Lung (tissue), 12 donors: ENCODE results near the gene DOCK2. TPM values are rescaled to one million over a fixed set of nuclear protein-coding genes. Genes with fewer than 3 reads are reported as not detected.

Experiments used
- ATAC-seq: fragments of 200-7000 bp; cut with Tn5 transposase; one replicate; pipeline ENCODE4 v1.9.1; 2020; ENCODE audit warnings: moderate number of reproducible peaks; ENCODE audit not compliant: insufficient read depth, low FRiP score
- DNase-seq, 3 donors: peaks; one replicate each; pipeline ENCODE4 v3.0.0-alpha.2; 2013 to 2017
- H3K27ac ChIP-seq, 2 donors: one replicate each; pipeline ENCODE4 v1.5.1; 2013; ENCODE audit warnings: mild to moderate bottlenecking in 2 of 2, moderate library complexity in 2 of 2, control low read depth in 1 of 2, inconsistent platforms in 1 of 2, low read depth in 1 of 2, low read length in 1 of 2
- H3K27me3 ChIP-seq, 3 donors: one replicate each; pipeline ENCODE4 v1.5.1; 2013; ENCODE audit warnings: low read length in 2 of 3; ENCODE audit not compliant: control insufficient read depth in 3 of 3, insufficient read depth in 3 of 3
- H3K36me3 ChIP-seq, 4 donors: one replicate each; pipeline ENCODE4 v1.5.1; 2013; ENCODE audit warnings: low read length in 4 of 4, mild to moderate bottlenecking in 1 of 4, moderate library complexity in 1 of 4; ENCODE audit not compliant: control insufficient read depth in 4 of 4, insufficient read depth in 4 of 4
- H3K4me1 ChIP-seq, 5 donors: one replicate each; pipeline ENCODE4 v1.5.1; 2013; ENCODE audit warnings: low read length in 5 of 5, mild to moderate bottlenecking in 2 of 5, moderate library complexity in 1 of 5; ENCODE audit not compliant: control insufficient read depth in 5 of 5, insufficient read depth in 5 of 5
- H3K4me3 ChIP-seq: one replicate; pipeline ENCODE4 v1.5.1; 2013; ENCODE audit warnings: mild to moderate bottlenecking, control low read depth, moderate library complexity
- H3K9ac ChIP-seq, 2 donors: one replicate each; pipeline ENCODE4 v1.5.1; 2013; ENCODE audit warnings: low read length in 2 of 2, control low read depth in 1 of 2; ENCODE audit not compliant: insufficient read depth in 1 of 2
- H3K9me3 ChIP-seq, 4 donors: one replicate each; pipeline ENCODE4 v1.5.1; 2013; ENCODE audit warnings: low read length in 3 of 4, mild to moderate bottlenecking in 1 of 4, moderate library complexity in 1 of 4; ENCODE audit not compliant: control insufficient read depth in 4 of 4, insufficient read depth in 3 of 4
- CTCF ChIP-seq: IDR thresholded peaks from 2 replicates; pipeline ENCODE4 v1.5.1; 2012; ENCODE audit warnings: mild to moderate bottlenecking; ENCODE audit errors: control extremely low read depth, extremely low read depth
- WGBS, 2 donors: extraction: QIAGEN DNeasy Blood & Tissue Kit; methylation state at CpG; one replicate each; pipeline ENCODE4 v1.1.7; 2013; 5-methylcytosine and 5-hydroxymethylcytosine counted together
- polyA plus RNA-seq, 2 donors: library from polyadenylated mRNA; stranded (reverse); fragments of 200-250 nt; gene quantifications; one replicate each; pipeline ENCODE4 v1.2.1, GENCODE V29; 2013
- total RNA-seq, 2 donors: library from RNA; depleted of rRNA in 1 of 2; stranded (reverse); fragments of >200 nt in 1 of 2; gene quantifications; one replicate each; pipeline ENCODE4 v1.2.1, GENCODE V29; 2014 to 2021
- donor health status: control.
- donor health status: control.
- donor health status: Bipolar disorder and iron deficiency.
- donor health status: healthy.
- donor health status: DM: yes; HTN: yes; CAD: no.

DOCK2 gene
- total and polyA plus RNA-seq, 4 donors = 9.6 to 66.6 (median 43.4) TPM

- no peak overlapping the region for H3K9ac ChIP-seq
- DNase-seq = peak; percentile 24 to 56 (median 27)
- no peaks in the 10 kb centered on the region for H3K9me3 ChIP-seq
- no peak overlapping the region for H3K4me3 ChIP-seq
- H3K27ac ChIP-seq = no peak overlapping the region
- H3K4me1 ChIP-seq = peaks cover 0 to 8% (median 4%) of the 10 kb centered on the region in 5 donors
- 23 to 49% methylated on average over 9 of the region's 9 CpGs for WGBS, 2 donors
- TF ChIP-seq CTCF = no peak
- peaks cover 0 to 5% (median 0%) of the 10 kb centered on the region in 3 donors for H3K27me3 ChIP-seq
- ATAC-seq = no peak
- no peaks in the 10 kb centered on the region for H3K36me3 ChIP-seq
Measured at GRCh38 chr5:170097934-170098333, 460.9 kb downstream of the DOCK2 start.

- DNase-seq (peak; percentile 90 to 94 (median 94)), ATAC-seq (no peak)
- Histone ChIP-seq H3K9me3 (no peaks in the 10 kb centered on the region), H3K4me1 (peaks cover 0 to 6% (median 4%) of the 10 kb centered on the region in 5 donors), H3K27ac (no peak overlapping the region), H3K27me3 (no peaks in the 10 kb centered on the region), H3K36me3 (no peaks in the 10 kb centered on the region), H3K9ac (no peak overlapping the region), H3K4me3 (no peak overlapping the region)
- peak; percentile 43 for TF ChIP-seq CTCF
- WGBS, 2 donors = 36 to 39% methylated on average over 13 of the region's 13 CpGs
Measured at GRCh38 chr5:170100066-170100943, 463.2 kb downstream of the DOCK2 start.

GRCh38 chr5:170103447-170103846 is 466.4 kb downstream of the DOCK2 start:
- DNase-seq (no peak), ATAC-seq (no peak)
- WGBS, 2 donors = 94 to 96% methylated on average over 1 of the region's 1 CpG
- H3K9me3 ChIP-seq = no peaks in the 10 kb centered on the region
- no peak overlapping the region for H3K27ac ChIP-seq
- peaks cover 0 to 2% (median 0%) of the 10 kb centered on the region in 3 donors for H3K27me3 ChIP-seq
- H3K36me3 ChIP-seq = no peaks in the 10 kb centered on the region
- peaks cover 0 to 5% (median 0%) of the 10 kb centered on the region in 5 donors for H3K4me1 ChIP-seq
- no peak overlapping the region for H3K4me3 ChIP-seq
- TF ChIP-seq CTCF = no peak
- H3K9ac ChIP-seq = no peak overlapping the region
